HG02678 (cell line): ENCODE results near the gene SLC38A2.

Source experiments
- ATAC-seq: cut with Tn5 transposase; IDR thresholded peaks from one replicate; pipeline ENCODE4 v1.9.1; 2021; ENCODE audit warnings: mild to moderate bottlenecking, moderate library complexity; ENCODE audit not compliant: unreplicated experiment

Gene SLC38A2

GRCh38 chr12:46396826-46397225, 24.3 kb upstream of the SLC38A2 start:
- ATAC-seq, result no peak

DNA sequence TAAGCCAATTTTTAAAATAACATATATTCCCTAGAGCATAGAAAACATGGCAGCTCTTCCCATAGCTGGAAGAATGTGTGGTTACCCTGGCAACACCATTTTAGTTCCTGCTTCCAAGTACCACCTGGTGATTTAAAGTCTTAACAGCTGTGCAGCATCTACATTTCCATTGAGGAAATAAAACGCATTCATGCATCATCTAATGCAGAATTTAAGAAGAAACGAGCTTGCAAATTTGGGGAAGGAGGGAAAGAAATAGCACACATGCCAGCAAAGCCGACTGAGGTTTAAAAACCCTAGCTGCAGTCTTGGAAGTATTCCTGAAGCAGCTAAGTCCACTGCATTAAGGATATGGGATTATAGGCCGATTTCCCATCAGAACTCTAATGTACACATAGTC, 22.8 kb upstream of the SLC38A2 start:
- ATAC-seq, result no peak

DNA sequence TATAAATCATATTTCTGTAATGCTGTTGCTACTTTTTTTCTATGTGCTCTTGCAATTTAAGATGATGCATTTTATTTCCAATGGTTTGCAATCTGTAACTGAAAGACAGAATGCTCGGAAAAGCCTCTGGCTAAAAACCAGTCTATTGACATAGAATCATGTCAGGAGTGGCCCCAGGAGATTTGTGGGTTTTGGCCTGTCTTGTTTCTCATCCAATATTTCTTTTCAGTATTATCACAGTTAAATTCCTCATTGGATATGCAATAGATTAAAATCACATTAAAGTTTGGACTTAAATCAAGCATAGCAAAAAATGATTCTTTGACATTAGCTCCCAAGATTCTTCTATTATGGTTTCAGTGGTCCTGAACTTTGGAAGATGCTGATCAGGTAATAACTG, 19.1 kb upstream of the SLC38A2 start:
- ATAC-seq, result no peak

GRCh38 chr12:46390881-46391280, 18.3 kb upstream of the SLC38A2 start:
- peak; percentile 22 for ATAC-seq

DNA sequence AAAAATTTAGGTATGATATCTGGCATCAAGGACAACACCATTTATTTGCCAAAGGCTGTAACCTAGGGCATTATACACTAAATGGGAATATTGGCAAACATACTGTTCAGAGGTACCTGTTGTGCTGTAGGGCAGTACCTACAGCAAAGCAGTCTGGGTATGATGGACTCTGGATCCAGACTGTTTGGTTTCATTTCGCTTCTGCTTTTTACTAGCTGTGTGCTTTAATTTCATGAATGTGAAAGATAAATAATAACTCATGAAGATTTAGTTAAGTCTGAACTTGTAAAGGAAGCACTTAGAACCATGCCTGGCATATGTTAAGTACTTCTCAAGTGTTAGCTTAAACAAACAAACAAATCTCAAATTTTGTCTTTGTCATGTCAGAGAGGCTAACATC, 17.7 kb upstream of the SLC38A2 start:
- ATAC-seq, result no peak

- no peak for ATAC-seq
Observed at GRCh38 chr12:46389031-46389616, 16.6 kb upstream of the SLC38A2 start.

DNA sequence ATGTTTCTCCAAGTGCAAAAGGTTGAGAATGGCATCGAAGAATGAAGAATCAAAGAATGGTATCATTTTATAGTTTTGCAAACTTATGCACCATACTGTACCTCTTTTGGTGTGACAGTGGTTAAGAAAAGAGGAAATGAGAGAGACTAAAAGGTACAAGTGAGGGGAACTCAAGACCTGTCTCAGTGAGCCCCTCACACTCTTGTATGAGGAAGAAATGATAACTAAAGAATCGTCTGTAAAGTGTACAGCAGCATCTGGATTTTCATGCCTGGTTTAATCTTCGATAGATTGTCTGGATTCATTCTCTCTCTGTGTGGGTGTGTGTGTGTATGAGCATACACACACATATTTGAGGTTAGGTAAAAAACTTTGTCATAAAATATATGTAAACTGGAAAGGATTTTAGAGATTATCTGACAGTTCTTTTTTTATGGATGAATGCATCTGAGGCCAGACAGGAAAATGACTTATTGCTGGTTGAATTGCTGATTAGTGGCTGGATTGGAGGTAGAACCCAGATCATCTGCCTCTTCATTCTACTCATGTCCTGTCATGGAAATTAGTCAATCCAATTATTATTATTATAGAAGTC, 16.0 kb upstream of the SLC38A2 start:
- ATAC-seq, result peak; percentile 62

DNA sequence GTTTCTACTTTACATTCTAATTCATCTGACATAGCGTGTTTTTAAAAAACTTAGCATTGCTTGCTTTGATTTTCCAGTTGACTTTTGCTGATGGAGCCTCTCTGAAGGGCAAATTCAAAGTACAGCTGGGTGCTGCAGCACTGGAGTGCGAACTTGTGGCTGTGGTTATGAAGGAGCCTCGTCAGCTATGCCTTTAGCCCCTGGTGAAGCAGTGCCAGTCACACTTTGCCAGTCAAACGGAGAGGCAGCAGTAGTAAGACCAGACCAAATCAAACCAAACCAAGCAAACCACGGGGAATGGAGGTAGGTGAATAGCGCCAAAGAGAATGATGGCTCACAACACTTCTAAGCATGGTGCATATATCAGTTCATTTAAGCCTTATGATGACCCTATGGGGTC, 15.1 kb upstream of the SLC38A2 start:
- ATAC-seq, result no peak

- ATAC-seq, result peak; percentile 22
Observed at GRCh38 chr12:46386877-46387629, 14.5 kb upstream of the SLC38A2 start.

DNA sequence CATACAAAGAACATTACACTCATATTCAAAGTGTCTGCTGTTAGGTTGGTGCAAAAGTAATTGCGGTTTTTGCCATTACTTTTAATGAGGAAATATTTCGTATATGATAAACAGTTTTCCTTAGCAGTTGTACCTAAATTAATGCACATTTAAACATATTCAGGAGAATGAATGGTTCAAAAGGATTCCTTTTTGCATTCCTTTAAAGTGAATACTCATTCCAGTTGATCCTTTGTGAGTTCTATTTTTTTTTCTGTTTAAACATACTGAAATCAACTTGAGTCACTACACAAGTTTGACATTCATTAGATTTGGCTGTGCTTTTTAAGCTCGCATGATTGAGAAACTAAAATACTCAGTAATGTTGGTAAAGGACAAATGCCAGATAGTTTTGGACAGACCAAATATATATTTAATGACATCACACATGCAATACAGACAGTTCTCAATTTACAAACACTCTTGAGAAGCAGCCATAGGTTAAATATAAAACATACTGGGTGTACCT, 13.8 kb upstream of the SLC38A2 start:
- ATAC-seq, result no peak

- no peak for ATAC-seq
Observed at GRCh38 chr12:46385438-46385837, 12.9 kb upstream of the SLC38A2 start.

DNA sequence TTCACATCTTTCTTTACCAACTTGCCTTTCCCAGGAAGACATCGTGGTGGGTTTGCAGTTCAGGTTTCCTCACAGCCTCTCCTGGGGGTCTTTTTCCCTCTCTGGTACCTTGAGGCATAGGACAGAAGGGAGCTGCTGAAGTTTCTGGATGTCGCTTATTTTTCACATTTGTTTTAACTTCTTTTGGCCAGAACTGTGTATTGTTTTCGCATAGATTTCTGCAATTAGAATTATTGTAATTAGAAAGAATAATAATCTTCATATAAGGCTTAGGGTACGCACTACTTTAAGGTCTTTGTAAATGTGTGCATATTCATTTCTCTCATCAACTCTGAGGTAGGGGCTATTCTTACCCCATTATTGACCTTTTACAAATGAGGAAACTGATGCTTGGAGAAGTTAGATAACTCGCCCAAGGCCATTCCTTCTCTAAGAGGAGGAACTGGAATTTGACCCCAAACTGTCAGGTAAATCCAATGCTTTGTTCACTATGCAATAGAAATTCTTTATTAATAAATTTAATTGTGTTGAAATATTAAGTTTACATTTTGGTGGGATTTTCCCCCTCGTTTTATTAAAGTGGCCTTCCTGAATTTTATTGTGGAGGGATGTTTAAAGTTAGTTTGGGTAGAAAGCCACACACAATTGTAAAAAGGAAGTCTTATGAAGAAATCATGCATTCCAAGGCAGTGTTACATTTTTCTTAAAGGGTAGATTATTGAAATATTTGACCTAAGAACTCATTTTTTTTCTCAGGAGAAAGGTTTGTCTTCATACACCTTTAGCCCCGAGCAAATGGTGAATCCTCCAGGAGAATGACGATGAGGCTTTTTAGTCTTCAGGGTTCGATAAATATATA, 12.1 kb upstream of the SLC38A2 start:
- no peak for ATAC-seq

DNA sequence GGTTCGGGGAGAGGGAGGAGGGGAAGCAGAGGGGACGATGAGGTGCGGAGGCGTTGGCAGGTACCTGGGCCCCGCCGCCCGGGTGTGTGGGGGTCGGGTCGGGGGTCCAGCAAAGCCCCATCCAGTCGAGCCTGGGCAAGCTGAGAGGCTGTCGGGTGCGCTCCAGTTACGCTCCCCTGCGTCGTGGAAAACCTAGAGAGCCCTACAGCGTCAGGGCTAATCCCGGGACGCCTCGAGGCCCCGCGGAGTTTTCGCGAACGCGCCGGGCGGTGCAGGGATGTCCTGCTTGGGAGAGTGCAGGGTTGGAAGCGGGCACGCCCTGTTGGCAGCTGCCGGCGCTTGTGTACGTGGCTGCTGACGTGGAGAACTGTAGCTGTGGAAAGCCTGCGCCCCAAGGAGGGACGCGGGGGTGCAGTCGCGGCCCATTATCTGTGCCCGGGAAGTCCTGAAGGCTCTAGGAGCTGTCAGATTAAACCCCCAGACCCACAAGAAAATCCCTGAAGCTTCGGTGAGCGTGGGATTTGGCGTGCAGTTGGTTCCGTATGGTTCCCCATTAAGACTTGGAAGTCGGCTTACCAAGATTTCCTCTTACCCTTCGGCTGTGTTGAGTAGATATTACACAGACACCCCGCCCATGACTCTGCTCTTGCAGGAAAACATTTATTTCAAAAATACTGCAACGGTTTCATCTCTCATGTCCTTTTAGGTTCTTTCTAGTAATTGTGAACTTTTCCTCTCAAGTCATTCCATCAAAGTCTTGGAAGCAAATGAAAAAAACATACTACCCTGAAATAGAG, 11.3 kb upstream of the SLC38A2 start:
- peak; percentile 35 for ATAC-seq

- ATAC-seq, result peak; percentile 77
Observed at GRCh38 chr12:46382964-46383653, 10.5 kb upstream of the SLC38A2 start.

- ATAC-seq, result no peak
Observed at GRCh38 chr12:46382408-46382963, 9.9 kb upstream of the SLC38A2 start.

DNA sequence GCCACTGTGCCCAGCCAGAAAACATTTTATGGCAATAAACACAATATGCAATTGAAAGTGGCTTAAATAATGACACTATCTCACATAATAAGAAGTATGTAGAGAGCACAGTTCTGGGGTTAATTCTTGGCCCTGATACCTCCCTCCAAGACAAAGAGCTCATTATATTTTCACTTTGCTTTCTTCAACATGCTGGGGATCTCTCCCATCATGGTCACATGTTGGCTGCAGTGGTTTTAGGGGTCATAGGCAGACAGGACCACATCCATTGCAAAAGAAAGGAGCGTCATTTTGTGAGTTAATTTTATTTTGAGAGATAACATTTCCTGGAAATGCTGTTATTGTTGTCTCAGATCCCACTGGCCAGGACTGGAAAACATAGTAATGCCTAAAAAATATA, 8.3 kb upstream of the SLC38A2 start:
- ATAC-seq, result no peak

DNA sequence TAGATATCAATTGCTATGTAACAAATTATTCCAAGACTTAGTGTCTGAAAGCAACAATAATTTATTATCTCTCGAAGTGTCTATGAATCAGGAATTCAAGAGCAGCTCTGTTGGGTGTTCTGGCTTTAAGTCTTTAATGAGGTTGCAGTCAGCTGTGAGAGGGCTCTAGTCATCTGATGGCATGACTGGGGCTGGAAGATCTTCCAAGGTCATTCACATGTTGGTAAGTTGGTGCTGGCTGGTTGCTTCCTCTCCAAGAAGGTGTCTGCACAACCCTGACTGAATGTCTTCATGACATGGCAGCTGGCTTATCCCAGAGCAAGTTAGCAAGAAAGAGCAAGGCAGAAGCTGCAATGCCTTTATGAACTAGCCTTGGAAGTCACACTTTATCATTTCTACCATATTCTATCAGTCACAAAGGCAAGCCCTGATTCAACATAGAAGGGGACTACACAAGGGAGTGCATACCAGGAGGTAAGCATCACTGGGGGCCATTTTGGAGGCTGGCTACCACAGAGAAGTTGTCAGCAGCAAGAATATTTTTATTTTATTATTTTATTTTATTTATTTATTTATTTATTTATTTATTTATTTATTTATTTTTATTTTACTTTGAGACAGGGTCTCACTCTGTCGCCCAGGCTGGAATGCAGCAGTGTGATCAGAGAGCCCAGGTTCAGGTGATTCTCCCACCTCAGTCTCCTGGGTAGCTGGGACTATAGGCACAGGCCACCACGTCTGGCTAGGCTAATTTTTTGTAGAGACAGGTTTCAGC, 7.6 kb upstream of the SLC38A2 start:
- no peak for ATAC-seq

- ATAC-seq, result no peak
Observed at GRCh38 chr12:46379352-46379751, 6.8 kb upstream of the SLC38A2 start.

- ATAC-seq, result no peak
Observed at GRCh38 chr12:46378530-46378929, 6.0 kb upstream of the SLC38A2 start.
